ENCODE data around the gene LAMC2. TPM values are rescaled to one million over a fixed set of nuclear protein-coding genes. Genes with fewer than 3 reads are reported as not detected.
"Not testable (repeated sequence)": the region's sequence is repeated elsewhere in the genome, so short reads cannot be mapped to it uniquely, and the experiment has no call there.

Gene LAMC2
- total RNA-seq: not detected

DNA sequence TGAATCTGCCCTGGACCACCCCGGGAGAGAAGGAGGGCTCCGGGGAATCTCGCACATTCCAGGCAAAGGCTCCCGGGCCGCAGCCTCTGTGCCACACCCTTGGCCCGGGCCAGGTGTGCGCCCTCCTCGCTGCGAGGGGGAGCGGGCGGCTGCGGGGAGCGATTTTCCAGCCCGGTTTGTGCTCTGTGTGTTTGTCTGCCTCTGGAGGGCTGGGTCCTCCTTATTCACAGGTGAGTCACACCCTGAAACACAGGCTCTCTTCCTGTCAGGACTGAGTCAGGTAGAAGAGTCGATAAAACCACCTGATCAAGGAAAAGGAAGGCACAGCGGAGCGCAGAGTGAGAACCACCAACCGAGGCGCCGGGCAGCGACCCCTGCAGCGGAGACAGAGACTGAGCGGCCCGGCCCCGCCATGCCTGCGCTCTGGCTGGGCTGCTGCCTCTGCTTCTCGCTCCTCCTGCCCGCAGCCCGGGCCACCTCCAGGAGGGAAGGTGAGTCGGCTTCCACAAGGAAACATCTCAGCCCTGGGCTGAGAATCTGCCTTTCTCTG, at the start of gene LAMC2:
Gene LAMC2, plus strand, starts transcription at position 324 of the 550 bp plus-strand sequence. Its CDS starts 89 bp downstream, at position 413.
- Mint-ChIP-seq H3K4me1 (ENCODE audit: low read depth) (peaks cover 7% of the 10 kb centered on the region), H3K36me3 (ENCODE audit: low read depth) (no peaks in the 10 kb centered on the region), H3K4me3 (no peak within 1 kb of the TSS), H3K27me3 (ENCODE audit: low read depth) (peaks cover 25% of the 10 kb centered on the region), H3K9me3 (ENCODE audit: insufficient read depth) (no peaks in the 10 kb centered on the region), H3K27ac (no peak within 1 kb of the TSS)
- ChIA-PET CTCF (interaction anchor here (1.0 kb wide), 1 partner anchor 42 kb away, joined by 5 read pairs; no protein-coding TSS in a partner anchor), POLR2A (no interaction called here)
- DNase-seq: peak; percentile 29
- peak; percentile 53 for ATAC-seq

DNA sequence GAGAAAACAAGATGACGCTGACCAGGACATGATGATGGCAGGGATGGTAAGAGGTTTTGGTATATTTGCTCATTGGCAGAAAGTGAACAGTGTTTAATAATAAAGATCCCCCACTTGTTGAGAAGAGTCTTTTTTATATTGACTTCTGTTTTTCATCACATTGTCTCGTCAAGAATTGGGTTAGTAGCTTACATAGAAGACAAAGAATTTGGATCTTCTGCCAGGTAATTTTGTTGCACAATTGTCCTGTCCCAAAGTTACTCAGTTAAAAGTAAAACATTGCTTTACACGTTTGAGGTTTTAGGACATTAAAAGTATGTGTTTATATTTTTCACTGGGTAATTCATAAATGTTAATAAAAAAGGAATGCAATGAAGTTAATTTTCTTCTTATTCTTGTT, 48.3 kb upstream of the LAMC2 start:
- Mint-ChIP-seq H3K4me1 (ENCODE audit: low read depth) (no peaks in the 10 kb centered on the region), H3K27ac (no peak overlapping the region), H3K4me3 (no peak overlapping the region), H3K36me3 (ENCODE audit: low read depth) (no peaks in the 10 kb centered on the region), H3K27me3 (ENCODE audit: low read depth) (peaks cover 7% of the 10 kb centered on the region), H3K9me3 (ENCODE audit: insufficient read depth) (no peaks in the 10 kb centered on the region)
- DNase-seq (no peak), ATAC-seq (no peak)
- ChIA-PET POLR2A (no interaction called here), CTCF (no interaction called here)

DNA sequence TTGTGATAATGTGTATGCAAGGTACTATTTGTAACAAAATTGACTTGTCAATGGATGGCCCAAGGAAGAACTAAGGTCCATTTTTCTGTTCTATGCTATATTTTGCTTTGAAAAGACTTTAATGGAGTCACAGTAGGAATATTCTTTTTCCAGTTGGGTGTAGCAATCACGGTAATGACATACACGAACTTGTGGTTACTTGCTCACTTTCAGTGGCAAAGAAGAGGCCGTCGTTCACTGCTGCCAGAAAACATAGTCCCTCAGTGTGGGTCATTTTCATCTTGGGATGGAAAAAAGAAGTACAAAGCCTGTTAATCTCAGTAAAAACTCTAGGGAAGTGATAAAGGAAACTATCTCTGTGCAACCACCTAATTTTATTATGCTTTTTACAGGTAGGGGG, 47.8 kb upstream of the LAMC2 start:
- ChIA-PET CTCF (no interaction called here), POLR2A (no interaction called here)
- Mint-ChIP-seq H3K27ac (no peak overlapping the region), H3K36me3 (ENCODE audit: low read depth) (no peaks in the 10 kb centered on the region), H3K4me1 (ENCODE audit: low read depth) (no peaks in the 10 kb centered on the region), H3K4me3 (no peak overlapping the region), H3K27me3 (ENCODE audit: low read depth) (peaks cover 6% of the 10 kb centered on the region), H3K9me3 (ENCODE audit: insufficient read depth) (no peaks in the 10 kb centered on the region)
- DNase-seq: no peak
- no peak for ATAC-seq

DNA sequence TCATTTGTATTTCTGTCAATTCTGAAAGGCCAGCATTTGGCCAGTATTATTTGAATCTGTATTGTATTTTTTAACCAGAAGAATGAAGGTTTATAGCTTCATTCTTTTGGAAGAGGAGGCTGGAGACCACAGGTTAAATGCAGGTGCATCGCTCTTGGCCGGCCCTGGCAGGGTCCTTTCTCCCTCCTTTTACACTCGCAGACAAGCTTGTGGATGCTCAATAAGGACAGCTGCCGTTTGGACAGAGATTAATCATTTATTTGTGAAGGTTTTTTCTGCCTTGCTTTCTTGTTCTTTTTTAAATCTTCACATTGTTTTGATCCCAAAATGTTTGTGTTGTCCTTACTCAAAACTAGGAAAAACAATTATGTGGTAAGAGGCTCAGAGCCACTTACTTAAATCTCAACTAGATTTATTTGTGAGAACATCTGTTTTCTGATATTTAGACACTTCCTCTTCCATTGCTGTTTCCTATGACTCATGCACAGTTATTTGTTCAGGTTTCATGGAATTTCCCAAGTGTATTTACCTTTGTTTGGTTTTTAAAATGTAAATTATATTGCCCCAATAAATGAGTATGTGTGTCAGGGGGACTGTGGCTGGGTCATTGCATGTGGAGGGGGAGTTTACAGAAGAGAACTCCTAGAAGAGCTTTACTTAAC, 46.7 kb upstream of the LAMC2 start:
- Mint-ChIP-seq H3K4me1 (ENCODE audit: low read depth) (peaks cover 4% of the 10 kb centered on the region), H3K36me3 (ENCODE audit: low read depth) (no peaks in the 10 kb centered on the region), H3K4me3 (no peak overlapping the region), H3K27ac (no peak overlapping the region), H3K27me3 (ENCODE audit: low read depth) (peaks cover 7% of the 10 kb centered on the region), H3K9me3 (ENCODE audit: insufficient read depth) (no peaks in the 10 kb centered on the region)
- ATAC-seq: no peak
- no peak for DNase-seq
- ChIA-PET POLR2A (no interaction called here), CTCF (no interaction called here)

DNA sequence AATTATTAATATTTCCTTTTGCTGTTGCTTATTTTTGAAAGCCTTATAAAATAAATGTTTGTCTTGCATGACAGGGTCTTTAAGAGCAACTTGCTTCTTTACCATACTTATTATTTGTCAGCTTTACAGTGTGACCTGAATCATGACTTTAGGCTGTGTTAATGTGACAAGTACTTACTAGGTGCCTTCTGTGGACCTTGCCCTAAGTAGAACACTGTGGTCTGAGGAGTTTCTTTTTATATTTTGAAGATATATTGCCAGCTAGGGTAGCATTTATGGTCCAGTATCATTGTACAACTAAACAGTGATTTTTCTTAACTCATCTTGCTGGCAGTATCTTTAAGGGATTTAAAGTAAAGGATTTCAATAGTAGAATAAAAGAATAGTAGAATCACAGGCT, 45.4 kb upstream of the LAMC2 start:
- ChIA-PET CTCF (no interaction called here), POLR2A (no interaction called here)
- H3K9me3 Mint-ChIP-seq (ENCODE audit: insufficient read depth): no peaks in the 10 kb centered on the region
- H3K27me3 Mint-ChIP-seq (ENCODE audit: low read depth): peaks cover 7% of the 10 kb centered on the region
- no peak for ATAC-seq
- H3K4me3 Mint-ChIP-seq: no peak overlapping the region
- DNase-seq: no peak
- H3K36me3 Mint-ChIP-seq (ENCODE audit: low read depth): no peaks in the 10 kb centered on the region
- no peak overlapping the region for H3K27ac Mint-ChIP-seq
- peaks cover 9% of the 10 kb centered on the region for H3K4me1 Mint-ChIP-seq (ENCODE audit: low read depth)

DNA sequence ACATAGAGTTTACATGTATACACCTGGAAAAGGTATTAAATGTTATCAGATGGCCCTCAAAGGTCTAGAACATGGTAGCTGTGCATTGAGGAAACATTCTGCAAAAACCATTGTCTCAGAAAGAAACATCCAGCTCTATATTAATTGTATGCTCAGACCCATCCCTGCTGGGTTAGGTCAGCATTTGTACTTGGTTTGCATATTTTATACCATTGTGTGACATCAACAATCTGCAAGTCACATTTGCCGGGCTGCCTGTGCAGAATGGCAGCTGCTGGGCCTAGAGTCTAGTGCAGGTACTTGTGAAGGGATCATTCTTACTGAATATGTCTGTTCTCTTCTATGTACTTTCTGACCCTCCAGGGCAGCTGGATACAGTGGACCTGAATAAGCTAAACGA, 43.9 kb upstream of the LAMC2 start:
- peaks cover 7% of the 10 kb centered on the region for H3K27me3 Mint-ChIP-seq (ENCODE audit: low read depth)
- CTCF ChIA-PET: no interaction called here
- no peaks in the 10 kb centered on the region for H3K9me3 Mint-ChIP-seq (ENCODE audit: insufficient read depth)
- ATAC-seq: no peak
- POLR2A ChIA-PET: no interaction called here
- H3K4me1 Mint-ChIP-seq (ENCODE audit: low read depth): peaks cover 9% of the 10 kb centered on the region
- H3K4me3 Mint-ChIP-seq: no peak overlapping the region
- H3K27ac Mint-ChIP-seq: no peak overlapping the region
- no peak for DNase-seq
- H3K36me3 Mint-ChIP-seq (ENCODE audit: low read depth): no peaks in the 10 kb centered on the region

DNA sequence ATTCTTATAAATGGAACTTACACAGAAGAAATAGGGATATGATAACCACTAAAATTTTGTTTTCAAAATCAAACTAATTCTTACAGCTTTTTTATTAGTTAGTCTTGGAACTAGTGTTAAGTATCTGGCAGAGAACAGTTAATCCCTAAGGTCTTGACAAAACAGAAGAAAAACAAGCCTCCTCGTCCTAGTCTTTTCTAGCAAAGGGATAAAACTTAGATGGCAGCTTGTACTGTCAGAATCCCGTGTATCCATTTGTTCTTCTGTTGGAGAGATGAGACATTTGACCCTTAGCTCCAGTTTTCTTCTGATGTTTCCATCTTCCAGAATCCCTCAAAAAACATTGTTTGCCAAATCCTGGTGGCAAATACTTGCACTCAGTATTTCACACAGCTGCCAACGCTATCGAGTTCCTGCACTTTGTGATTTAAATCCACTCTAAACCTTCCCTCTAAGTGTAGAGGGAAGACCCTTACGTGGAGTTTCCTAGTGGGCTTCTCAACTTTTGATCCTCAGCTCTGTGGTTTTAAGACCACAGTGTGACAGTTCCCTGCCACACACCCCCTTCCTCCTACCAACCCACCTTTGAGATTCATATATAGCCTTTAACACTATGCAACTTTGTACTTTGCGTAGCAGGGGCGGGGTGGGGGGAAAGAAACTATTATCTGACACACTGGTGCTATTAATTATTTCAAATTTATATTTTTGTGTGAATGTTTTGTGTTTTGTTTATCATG, 42.3 kb upstream of the LAMC2 start:
- Mint-ChIP-seq H3K36me3 (ENCODE audit: low read depth) (no peaks in the 10 kb centered on the region), H3K4me3 (no peak overlapping the region), H3K27ac (no peak overlapping the region), H3K4me1 (ENCODE audit: low read depth) (peaks cover 9% of the 10 kb centered on the region), H3K27me3 (ENCODE audit: low read depth) (peaks cover 6% of the 10 kb centered on the region), H3K9me3 (ENCODE audit: insufficient read depth) (no peaks in the 10 kb centered on the region)
- ATAC-seq (no peak), DNase-seq (no peak)
- ChIA-PET CTCF (no interaction called here), POLR2A (no interaction called here)

DNA sequence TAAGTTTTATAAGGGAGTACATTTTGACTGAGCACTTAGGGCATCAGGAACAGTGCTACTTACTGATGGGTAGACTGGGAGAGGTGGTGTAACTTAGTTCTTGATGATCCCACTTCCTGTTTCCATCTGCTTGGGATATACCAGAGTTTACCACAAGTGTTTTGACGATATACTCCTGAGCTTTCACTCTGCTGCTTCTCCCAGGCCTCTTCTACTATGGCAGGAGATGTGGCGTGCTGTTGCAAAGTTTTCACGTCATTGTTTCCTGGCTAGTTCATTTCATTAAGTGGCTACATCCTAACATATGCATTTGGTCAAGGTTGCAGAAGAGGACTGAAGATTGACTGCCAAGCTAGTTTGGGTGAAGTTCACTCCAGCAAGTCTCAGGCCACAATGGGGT, 41.3 kb upstream of the LAMC2 start:
- POLR2A ChIA-PET: interaction anchor here (0.6 kb wide), 1 partner anchor 17 kb away, joined by 3 read pairs; no protein-coding TSS in a partner anchor
- Mint-ChIP-seq H3K36me3 (ENCODE audit: low read depth) (no peaks in the 10 kb centered on the region), H3K4me3 (no peak overlapping the region), H3K9me3 (ENCODE audit: insufficient read depth) (no peaks in the 10 kb centered on the region), H3K27me3 (ENCODE audit: low read depth) (peaks cover 6% of the 10 kb centered on the region), H3K4me1 (ENCODE audit: low read depth) (peaks cover 9% of the 10 kb centered on the region), H3K27ac (no peak overlapping the region)
- CTCF ChIA-PET: interaction anchor here (1.0 kb wide), 1 partner anchor 10 kb away, joined by 3 read pairs; no protein-coding TSS in a partner anchor
- ATAC-seq (no peak), DNase-seq (no peak)

DNA sequence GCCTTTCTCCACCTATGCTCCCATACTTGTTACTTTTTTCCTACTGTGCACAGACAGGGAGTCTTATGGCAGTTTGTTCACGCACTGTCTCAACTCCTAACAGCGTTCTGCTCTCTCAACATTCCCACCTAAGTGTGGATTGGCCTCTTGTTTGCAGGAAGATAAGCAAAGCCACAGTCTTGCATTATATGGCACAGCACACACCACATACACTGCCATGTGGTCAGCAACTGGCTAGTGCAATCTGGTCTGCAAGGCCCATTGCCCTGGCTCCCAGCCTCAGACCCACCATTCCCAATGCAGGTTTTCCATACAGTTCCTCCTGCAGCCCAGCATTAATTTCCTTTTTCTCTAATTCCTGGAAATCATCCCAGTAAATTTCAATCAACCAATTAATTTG, 38.3 kb upstream of the LAMC2 start:
- Mint-ChIP-seq H3K4me3 (no peak overlapping the region), H3K4me1 (ENCODE audit: low read depth) (peaks cover 9% of the 10 kb centered on the region), H3K27me3 (ENCODE audit: low read depth) (peaks cover 7% of the 10 kb centered on the region), H3K36me3 (ENCODE audit: low read depth) (no peaks in the 10 kb centered on the region), H3K9me3 (ENCODE audit: insufficient read depth) (no peaks in the 10 kb centered on the region), H3K27ac (no peak overlapping the region)
- DNase-seq: no peak
- ChIA-PET POLR2A (no interaction called here), CTCF (no interaction called here)
- ATAC-seq: no peak

DNA sequence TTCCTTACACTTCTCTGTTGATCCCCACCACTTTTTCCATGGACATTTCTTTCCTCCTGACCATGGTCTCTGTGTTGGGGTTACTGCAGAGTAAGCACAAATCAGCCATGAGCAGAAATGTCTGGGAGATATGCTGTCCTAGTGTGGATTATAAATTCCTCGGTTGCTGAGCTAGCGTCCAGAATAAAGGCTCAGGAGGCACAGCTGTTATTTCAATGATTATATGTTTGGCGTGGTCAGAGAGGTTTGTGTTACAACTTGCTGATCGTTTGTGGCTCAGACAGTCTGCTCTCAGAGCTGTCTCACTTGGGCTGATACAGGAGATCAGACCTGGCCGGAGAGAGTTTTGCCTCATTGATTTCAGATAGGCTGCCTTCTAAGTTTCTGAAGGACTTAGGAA, 37.5 kb upstream of the LAMC2 start:
- peaks cover 9% of the 10 kb centered on the region for H3K4me1 Mint-ChIP-seq (ENCODE audit: low read depth)
- H3K4me3 Mint-ChIP-seq: no peak overlapping the region
- H3K27me3 Mint-ChIP-seq (ENCODE audit: low read depth): peaks cover 5% of the 10 kb centered on the region
- CTCF ChIA-PET: no interaction called here
- H3K27ac Mint-ChIP-seq: no peak overlapping the region
- no peaks in the 10 kb centered on the region for H3K36me3 Mint-ChIP-seq (ENCODE audit: low read depth)
- no peaks in the 10 kb centered on the region for H3K9me3 Mint-ChIP-seq (ENCODE audit: insufficient read depth)
- POLR2A ChIA-PET: no interaction called here
- ATAC-seq: no peak
- no peak for DNase-seq

DNA sequence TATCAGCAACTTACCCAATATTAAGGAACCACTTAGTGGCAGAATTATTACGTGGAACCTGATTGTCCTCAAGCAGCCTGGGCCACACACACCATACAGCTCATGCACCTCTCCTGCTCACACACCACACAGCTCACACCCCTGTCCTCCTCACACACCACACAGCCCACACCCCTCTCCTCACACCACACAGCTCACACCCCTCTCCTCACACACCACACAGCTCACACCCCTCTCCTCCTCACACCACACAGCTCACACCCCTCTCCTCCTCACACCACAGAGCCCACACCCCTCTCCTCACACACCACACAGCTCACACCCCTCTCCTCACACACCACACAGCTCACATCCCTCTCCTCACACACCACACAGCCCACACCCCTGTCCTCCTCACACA, 36.8 kb upstream of the LAMC2 start:
- Mint-ChIP-seq H3K36me3 (ENCODE audit: low read depth) (no peaks in the 10 kb centered on the region), H3K27ac (no peak overlapping the region), H3K9me3 (ENCODE audit: insufficient read depth) (no peaks in the 10 kb centered on the region), H3K27me3 (ENCODE audit: low read depth) (peaks cover 8% of the 10 kb centered on the region), H3K4me3 (no peak overlapping the region), H3K4me1 (ENCODE audit: low read depth) (peaks cover 7% of the 10 kb centered on the region)
- CTCF ChIA-PET: no interaction called here
- no peak for DNase-seq
- POLR2A ChIA-PET: no interaction called here
- ATAC-seq: no peak

DNA sequence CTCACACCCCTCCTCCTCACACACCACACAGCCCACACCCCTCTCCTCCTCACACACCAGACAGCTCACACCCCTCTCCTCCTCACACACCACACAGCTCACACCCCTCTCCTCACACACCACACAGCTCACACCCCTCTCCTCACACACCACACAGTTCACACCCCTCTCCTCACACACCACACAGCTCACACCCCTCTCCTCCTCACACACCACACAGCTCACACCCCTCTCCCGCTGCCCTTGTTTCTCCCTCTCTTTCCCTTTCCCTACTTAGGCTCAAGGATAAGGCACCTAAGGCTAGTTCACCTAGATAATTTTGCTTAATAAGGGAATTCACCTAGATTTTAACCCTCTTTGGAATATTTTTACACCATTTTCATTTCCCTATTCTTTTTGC, 36.0 kb upstream of the LAMC2 start:
- POLR2A ChIA-PET: not testable (repeated sequence)

More for the DNA sequence above, 36.0 kb upstream of the LAMC2 start:
- ATAC-seq; DNase-seq; H3K4me3 Mint-ChIP-seq; CTCF ChIA-PET; H3K9me3 Mint-ChIP-seq (ENCODE audit: insufficient read depth); H3K36me3 Mint-ChIP-seq (ENCODE audit: low read depth); H3K4me1 Mint-ChIP-seq (ENCODE audit: low read depth); H3K27ac Mint-ChIP-seq: not testable (repeated sequence)
- H3K27me3 Mint-ChIP-seq (ENCODE audit: low read depth): peaks cover 10% of the 10 kb centered on the region
